Stimulated activated memory B cell treated with anti-CD40 and anti-IgM and Interleukin-4, amounts not matched to agents 10 μg/mL and 1 μg/mL and 100 μg/mL, for 72 hours (primary cell): Measurements from ENCODE around the gene SPTY2D1.
"Not testable (repeated sequence)": the region's sequence is repeated elsewhere in the genome, so short reads cannot be mapped to it uniquely, and the experiment has no call there.

Experiments used
- ATAC-seq: fragments of 150-1000 bp; cut with Tn5 transposase; 2 replicates; pipeline ENCODE4 v1.10.0; 2021
- H3K27ac Mint-ChIP-seq: one replicate; pipeline ENCODE4 v1.8.0; 2022; ENCODE audit warnings: mild to moderate bottlenecking, mixed read lengths
- H3K27me3 Mint-ChIP-seq: one replicate; pipeline ENCODE4 v1.8.0; 2022; ENCODE audit warnings: mixed read lengths
- H3K36me3 Mint-ChIP-seq: one replicate; pipeline ENCODE4 v1.8.0; 2022; ENCODE audit warnings: mixed read lengths
- H3K4me1 Mint-ChIP-seq: one replicate; pipeline ENCODE4 v1.8.0; 2022; ENCODE audit warnings: mixed read lengths
- H3K4me3 Mint-ChIP-seq: one replicate; pipeline ENCODE4 v1.8.0; 2022; ENCODE audit warnings: mild to moderate bottlenecking, moderate library complexity, mixed read lengths
- H3K9me3 Mint-ChIP-seq: one replicate; pipeline ENCODE4 v1.8.0; 2022; ENCODE audit warnings: mixed read lengths

Gene SPTY2D1

DNA sequence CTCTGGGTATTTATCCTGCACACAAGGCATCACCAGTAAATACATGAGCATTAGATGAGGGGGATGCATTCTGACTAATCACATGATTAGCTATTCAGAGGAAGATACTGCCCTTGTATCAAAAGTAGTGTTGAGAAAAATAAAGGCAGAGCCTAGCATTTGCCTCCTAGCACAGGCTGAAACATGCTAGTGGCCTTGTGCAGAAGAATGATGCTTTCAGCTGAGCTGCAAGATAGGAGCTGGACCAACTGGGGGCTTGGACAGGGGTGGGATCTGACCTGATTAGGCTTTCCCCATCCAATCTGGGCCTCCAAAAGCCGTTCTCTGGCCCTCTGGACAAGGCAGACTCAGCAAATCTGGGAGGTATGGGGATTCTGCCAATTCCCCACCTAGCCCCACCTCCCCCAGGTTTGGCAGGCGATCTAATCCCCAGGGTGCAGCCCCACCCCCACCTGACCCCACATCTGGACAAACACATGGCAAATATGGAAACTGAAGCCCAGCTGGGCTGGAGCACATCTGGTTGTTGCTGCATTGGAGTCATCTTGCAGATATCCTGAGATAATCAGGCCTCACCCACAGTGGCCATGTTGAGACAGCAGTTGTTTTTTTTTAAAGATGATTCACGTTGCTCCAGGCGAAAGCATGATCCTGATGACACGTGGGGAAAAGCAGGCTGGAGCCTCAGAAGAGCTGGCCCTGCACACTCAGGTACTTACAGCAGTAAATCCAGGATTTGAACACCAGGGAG is 39.0 kb downstream of the SPTY2D1 start:
- no peaks in the 10 kb centered on the region for H3K27me3 Mint-ChIP-seq
- no peaks in the 10 kb centered on the region for H3K9me3 Mint-ChIP-seq
- no peak overlapping the region for H3K4me3 Mint-ChIP-seq
- no peak for ATAC-seq
- no peak overlapping the region for H3K27ac Mint-ChIP-seq
- H3K36me3 Mint-ChIP-seq = peaks cover 15% of the 10 kb centered on the region
- H3K4me1 Mint-ChIP-seq = peaks cover 8% of the 10 kb centered on the region

DNA sequence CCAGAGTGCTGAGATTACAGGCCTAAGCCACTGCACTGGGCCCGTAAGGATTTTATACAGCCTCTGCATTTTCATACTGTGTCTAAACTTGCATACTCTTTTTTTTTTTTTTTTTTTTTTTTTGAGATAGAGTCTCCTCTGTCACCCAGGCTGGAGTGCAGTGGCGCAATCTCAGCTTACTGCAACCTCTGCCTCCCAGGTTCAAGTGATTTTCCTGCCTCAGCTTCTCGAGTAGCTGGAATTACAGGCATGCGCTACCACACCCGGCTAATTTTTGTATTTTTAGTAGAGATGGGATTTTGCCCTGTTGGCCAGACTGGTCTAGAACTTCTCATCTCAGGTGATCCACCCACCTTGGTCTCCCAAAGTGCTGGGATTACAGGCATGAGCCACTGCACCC is 40.1 kb downstream of the SPTY2D1 start:
- peaks cover 15% of the 10 kb centered on the region for H3K36me3 Mint-ChIP-seq
- H3K9me3 Mint-ChIP-seq, H3K27ac Mint-ChIP-seq, ATAC-seq, H3K4me3 Mint-ChIP-seq, H3K27me3 Mint-ChIP-seq, H3K4me1 Mint-ChIP-seq: not testable (repeated sequence)

DNA sequence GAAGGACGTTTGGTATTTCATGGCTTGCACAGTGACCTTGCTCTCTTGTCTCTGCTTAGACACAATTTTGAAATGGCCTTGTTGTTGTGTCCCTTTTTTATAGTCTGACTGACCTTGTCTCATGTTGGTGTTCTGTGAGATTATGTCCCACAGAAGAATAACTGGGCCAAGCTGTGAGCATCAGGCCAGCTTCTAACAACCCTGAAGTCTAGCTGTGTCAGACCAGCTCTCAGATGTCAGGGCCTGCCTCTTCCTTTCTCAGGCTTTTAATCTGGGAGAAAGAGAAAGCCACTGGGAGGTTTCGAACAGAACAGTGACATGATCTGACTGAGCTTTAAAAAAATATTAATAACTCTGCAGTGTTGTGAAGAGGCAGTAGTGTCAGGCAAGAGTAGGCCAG is 43.6 kb downstream of the SPTY2D1 start:
- H3K4me1 Mint-ChIP-seq = peaks cover 8% of the 10 kb centered on the region
- no peaks in the 10 kb centered on the region for H3K9me3 Mint-ChIP-seq
- no peaks in the 10 kb centered on the region for H3K27me3 Mint-ChIP-seq
- H3K4me3 Mint-ChIP-seq = no peak overlapping the region
- no peaks in the 10 kb centered on the region for H3K36me3 Mint-ChIP-seq
- H3K27ac Mint-ChIP-seq = no peak overlapping the region
- no peak for ATAC-seq

DNA sequence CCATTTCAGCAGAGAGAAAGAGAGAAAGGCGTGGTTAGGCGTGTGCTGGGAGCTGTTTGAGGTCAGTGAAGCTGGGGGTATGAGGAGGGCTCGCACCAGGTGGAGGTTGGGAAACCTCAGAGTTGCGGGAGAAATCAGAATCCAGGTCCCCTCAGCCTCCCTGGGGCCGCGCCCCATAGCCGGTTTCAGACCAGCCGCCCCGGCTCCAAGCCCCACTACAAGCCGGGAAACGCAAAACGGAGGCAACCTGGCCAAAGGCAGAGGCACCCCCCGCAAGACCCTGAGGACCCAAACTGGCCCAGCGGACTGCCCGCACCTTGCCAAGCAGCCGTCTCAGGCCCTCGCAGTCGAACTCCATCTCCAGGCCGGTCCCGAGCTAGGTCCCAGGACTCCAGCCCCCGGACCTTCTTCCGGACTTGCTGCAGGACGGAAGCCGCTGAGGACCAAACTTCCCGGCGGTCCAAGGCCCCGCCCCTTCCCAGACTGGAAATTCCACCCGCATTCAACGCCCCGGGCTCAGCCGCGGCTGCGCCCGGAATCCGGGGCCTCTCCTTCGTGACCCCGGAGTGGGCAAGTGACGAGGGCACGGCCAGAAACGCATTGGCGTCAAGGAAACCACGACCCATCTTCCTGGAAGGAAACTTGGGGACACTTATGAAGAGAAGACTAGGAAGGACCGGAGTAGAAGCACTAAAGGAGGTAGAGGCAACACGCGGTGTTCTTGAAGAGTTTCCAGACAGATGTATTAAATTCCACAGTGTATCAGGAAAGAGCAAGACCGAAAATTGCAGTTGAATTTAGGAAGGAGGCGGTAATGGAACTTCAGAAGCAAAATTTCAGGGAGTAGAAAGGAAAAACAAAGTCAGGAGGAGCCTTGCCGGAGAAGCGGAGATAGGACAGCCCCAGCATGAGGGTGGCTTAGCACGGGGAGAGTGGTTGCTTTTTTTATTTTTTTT is 45.6 kb downstream of the SPTY2D1 start, which contains the start of gene UEVLD:
UEVLD (minus strand) TSS at position 438 of the 956 bp plus-strand sequence; CDS start at position 358, 80 bp downstream.
- H3K4me1 Mint-ChIP-seq = peaks cover 8% of the 10 kb centered on the region
- no peak within 1 kb of the TSS for H3K27ac Mint-ChIP-seq
- no peaks in the 10 kb centered on the region for H3K9me3 Mint-ChIP-seq
- H3K4me3 Mint-ChIP-seq = no peak within 1 kb of the TSS
- no peaks in the 10 kb centered on the region for H3K36me3 Mint-ChIP-seq
- no peaks in the 10 kb centered on the region for H3K27me3 Mint-ChIP-seq
- ATAC-seq = peak; percentile 77

DNA sequence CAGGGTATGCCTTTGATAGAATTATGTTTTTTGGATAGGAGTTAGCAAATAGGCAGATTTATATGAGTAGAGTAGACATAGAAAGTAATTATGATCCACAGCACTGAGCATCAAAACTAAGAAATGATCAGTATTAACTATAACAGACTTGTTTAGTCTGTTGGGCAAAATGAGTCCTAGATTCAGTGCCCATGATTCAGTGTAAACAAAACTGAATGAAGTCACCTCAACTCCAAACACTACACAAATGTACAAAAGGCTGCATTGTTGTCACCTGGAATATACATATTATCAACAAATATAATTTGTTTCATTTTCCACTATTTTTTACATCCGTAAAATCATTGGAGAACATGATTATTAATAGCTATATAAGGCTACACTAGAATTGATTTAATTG is 52.3 kb downstream of the SPTY2D1 start:
- no peak for ATAC-seq
- Mint-ChIP-seq H3K4me3 (no peak overlapping the region), H3K27me3 (no peaks in the 10 kb centered on the region), H3K4me1 (peaks cover 6% of the 10 kb centered on the region), H3K36me3 (peaks cover 21% of the 10 kb centered on the region), H3K27ac (no peak overlapping the region), H3K9me3 (no peaks in the 10 kb centered on the region)

DNA sequence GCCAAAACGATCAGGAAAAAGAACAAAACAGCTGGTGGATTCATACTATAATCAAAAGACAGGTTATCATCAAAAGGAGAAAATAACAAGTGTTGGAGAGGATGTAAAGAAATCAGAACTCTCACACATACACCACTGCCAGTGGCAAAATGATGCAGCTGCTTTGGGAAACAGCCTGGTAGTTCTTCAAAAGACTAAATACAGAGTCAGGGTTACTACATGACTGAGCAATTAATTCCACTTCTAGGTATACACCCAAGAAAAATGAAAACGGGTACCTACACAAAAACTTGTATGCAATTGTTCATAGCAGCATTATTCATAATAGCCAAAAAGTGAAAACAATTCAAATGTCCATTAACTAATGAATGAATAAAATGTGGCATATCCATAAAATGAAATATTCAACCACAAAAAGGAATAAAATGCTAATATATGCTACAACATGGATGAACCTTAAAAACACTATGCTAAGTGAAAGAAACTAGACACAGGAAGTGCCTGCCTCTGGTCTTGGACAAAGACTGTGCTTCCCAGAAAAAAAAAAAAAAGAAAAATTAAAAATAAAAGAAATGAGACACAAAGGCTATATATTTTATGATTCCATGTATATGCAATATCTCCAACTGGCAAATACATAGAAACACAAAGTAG is 53.9 kb downstream of the SPTY2D1 start:
- no peak for ATAC-seq
- Mint-ChIP-seq H3K4me1 (peaks cover 6% of the 10 kb centered on the region), H3K9me3 (no peaks in the 10 kb centered on the region), H3K4me3 (no peak overlapping the region), H3K27me3 (no peaks in the 10 kb centered on the region), H3K36me3 (peaks cover 31% of the 10 kb centered on the region), H3K27ac (no peak overlapping the region)

DNA sequence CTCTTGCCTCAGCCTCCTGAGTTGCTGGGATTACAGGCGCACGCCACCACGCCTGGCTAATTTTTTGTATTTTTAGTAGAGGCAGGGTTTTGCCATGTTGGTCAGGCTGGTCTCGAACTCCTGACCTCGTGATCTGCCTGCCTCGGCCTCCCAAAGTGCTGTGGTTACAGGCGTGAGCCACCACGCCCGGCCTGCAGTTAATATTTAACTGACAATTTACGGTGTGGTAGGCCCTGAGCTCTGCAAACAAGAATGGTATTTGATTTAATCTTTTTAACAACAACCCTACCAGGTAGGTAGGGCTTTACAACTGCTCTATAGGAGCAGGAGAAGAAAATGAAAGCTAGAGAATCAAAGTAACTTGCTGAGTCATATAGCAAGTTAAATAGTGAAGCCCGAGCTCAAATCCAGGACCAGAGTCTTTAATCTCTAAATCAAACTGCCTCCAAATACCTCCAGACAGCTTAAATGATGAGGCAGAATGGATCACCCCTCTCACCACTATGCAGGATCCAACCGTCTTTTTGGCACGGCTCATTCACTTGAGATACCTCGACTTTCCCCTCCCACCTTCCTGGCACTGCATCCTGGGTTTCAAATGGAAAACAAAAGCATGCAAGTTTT is 55.1 kb downstream of the SPTY2D1 start:
- no peak for ATAC-seq
- Mint-ChIP-seq H3K36me3 (peaks cover 32% of the 10 kb centered on the region), H3K4me1 (peaks cover 6% of the 10 kb centered on the region), H3K9me3 (no peaks in the 10 kb centered on the region), H3K27me3 (no peaks in the 10 kb centered on the region), H3K4me3 (no peak overlapping the region), H3K27ac (no peak overlapping the region)

DNA sequence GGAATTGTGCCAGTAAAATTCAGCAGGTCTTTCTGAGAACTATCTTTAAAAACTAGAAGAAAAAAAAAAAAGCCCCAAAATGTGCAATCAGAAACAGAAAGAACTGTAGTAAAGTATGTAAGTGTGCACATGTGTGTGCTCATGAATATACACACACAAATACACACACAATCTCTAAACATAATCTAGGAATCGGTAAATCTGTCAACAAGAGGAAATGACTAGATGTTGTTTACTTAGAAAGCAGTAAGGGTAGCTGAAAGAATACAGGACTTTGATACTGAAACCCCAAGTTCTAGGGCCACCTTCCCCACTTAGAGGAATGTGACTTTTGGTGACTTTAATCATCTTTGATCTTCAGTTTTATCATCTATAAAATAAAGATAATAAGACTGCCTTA is 58.8 kb downstream of the SPTY2D1 start:
- Mint-ChIP-seq H3K36me3 (peaks cover 52% of the 10 kb centered on the region), H3K27me3 (no peaks in the 10 kb centered on the region), H3K9me3 (no peaks in the 10 kb centered on the region), H3K27ac (no peak overlapping the region), H3K4me1 (no peaks in the 10 kb centered on the region), H3K4me3 (no peak overlapping the region)
- ATAC-seq = no peak

DNA sequence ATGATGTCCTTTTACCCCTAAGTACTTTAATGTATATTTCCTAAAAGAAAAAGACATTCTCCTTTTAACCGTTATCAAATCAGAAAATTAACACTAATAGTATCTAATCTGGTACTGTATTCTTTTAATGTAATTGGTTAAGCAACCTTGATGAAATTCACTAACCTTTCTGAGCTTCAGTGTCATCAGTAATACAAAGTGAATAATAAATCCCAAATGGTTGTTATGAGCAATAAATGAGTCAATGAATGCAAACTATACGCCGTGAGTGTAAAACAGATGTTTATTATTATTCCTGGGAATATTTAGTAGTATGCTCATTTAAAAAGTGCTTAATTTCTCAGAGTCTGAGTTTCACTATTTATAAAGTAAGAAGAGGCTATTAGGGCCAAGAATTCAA is 67.1 kb downstream of the SPTY2D1 start:
- no peaks in the 10 kb centered on the region for H3K27me3 Mint-ChIP-seq
- peaks cover 14% of the 10 kb centered on the region for H3K36me3 Mint-ChIP-seq
- H3K27ac Mint-ChIP-seq = no peak overlapping the region
- no peaks in the 10 kb centered on the region for H3K9me3 Mint-ChIP-seq
- no peaks in the 10 kb centered on the region for H3K4me1 Mint-ChIP-seq
- ATAC-seq = no peak
- H3K4me3 Mint-ChIP-seq = no peak overlapping the region

DNA sequence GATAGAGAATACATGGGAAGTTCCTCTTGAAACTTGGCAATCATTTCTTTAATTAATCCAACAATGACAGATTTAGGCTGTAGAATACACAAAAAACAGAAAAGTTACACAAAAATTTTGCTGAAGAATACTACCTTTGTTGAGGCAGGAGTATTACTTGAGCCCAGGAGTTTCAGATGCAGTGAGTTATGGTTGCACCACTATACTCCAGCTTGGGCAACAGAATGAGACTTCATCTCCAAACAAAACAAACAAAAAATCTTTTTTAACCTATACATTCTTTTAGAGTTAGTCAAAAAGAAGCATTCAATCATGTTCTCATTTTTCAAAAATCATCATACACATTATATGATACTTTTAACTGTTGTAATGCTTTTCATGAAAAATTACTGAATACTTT is 67.7 kb downstream of the SPTY2D1 start:
- Mint-ChIP-seq H3K27me3 (no peaks in the 10 kb centered on the region), H3K4me1 (no peaks in the 10 kb centered on the region), H3K4me3 (no peak overlapping the region), H3K9me3 (no peaks in the 10 kb centered on the region), H3K27ac (no peak overlapping the region), H3K36me3 (peaks cover 11% of the 10 kb centered on the region)
- no peak for ATAC-seq

DNA sequence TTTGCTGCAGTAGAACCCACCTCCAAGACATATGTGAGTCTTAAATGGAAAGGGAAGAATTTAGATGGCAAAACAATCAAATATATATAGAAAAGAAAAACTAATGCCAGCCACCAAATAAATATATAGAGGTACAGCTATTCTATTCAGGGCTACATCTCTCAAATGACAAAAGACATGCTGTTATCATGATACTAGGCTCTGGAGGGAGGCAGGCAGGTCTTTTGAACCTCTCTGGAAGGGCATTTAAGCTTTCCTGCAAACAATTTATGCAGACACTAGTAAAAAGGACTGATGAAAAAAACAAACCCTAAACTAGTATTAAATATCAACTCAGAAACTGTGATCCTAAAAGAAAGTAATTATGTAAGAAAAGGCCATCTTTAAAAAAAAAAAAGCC is 70.0 kb downstream of the SPTY2D1 start:
- H3K27ac Mint-ChIP-seq = no peak overlapping the region
- no peak for ATAC-seq
- peaks cover 17% of the 10 kb centered on the region for H3K36me3 Mint-ChIP-seq
- H3K9me3 Mint-ChIP-seq = no peaks in the 10 kb centered on the region
- no peak overlapping the region for H3K4me3 Mint-ChIP-seq
- no peaks in the 10 kb centered on the region for H3K27me3 Mint-ChIP-seq
- H3K4me1 Mint-ChIP-seq = no peaks in the 10 kb centered on the region

DNA sequence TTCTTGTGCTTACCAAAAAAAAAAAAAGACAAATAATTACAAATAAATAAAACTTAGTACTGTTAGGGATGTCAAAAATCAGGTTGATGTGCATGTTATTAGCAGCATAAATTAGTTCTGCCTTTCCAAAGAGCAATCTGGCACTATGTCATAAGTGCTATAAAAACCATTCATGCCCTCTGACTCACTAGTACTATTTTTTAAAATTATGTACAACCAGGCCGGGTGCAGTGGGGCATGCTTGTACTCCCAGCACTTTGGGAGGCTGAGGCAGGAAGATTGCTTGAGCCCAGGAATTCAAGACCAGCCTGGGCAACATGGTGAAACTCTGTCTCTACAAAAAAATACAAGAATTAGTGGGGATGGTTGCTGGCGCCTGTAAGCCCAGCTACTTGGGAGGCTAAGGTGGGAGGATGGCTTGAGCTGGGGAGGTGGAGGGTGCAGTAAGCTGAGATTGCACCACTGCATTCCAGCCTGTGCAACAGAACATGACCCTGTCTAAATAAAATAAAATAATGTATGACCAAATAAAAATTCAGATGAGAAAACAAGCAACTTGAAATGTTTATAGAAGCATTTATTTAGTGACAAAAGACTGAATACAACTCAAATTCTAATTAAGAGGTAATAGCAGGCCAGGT is 70.9 kb downstream of the SPTY2D1 start:
- ATAC-seq = no peak
- Mint-ChIP-seq H3K27ac (no peak overlapping the region), H3K4me3 (no peak overlapping the region), H3K27me3 (no peaks in the 10 kb centered on the region), H3K9me3 (no peaks in the 10 kb centered on the region), H3K36me3 (peaks cover 20% of the 10 kb centered on the region), H3K4me1 (no peaks in the 10 kb centered on the region)
